SW 1271 (cell line): ENCODE measurements around the gene AICDA.
A peak's percentile ranks its signal among the peaks of the same experiment; 100 is the strongest.
"Not testable (repeated sequence)": the region's sequence is repeated elsewhere in the genome, so short reads cannot be mapped to it uniquely, and the experiment has no call there.

Experiments
- DNase-seq, 2 experiments: peaks; one replicate each; lab custom pipeline; 2025; lab: John Stamatoyannopoulos, UW

The AICDA gene

DNA sequence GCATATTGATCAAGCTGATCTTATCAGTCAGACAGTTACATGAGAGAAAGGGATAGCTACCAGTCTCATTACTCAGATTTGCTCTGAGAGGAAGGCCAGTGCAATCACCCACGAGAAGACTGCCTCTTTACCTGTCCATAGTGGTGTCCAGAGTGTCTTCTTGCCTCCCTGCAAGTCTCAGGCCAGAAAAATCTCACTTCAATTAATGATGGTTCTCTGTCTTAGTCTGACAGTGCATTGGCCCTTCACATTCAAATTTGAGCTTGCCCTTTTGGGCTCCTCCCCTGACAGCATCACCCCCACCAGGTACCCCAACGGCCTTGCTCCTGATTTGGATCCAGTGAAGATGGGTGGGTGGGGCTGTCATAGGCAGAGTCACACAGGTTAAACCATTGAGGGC, at the start of gene AICDA:
TSS of gene AICDA (minus strand) at position 231 of the 400 bp plus-strand sequence. CDS start at position 139, 92 bp downstream.
- no peak for DNase-seq

DNA sequence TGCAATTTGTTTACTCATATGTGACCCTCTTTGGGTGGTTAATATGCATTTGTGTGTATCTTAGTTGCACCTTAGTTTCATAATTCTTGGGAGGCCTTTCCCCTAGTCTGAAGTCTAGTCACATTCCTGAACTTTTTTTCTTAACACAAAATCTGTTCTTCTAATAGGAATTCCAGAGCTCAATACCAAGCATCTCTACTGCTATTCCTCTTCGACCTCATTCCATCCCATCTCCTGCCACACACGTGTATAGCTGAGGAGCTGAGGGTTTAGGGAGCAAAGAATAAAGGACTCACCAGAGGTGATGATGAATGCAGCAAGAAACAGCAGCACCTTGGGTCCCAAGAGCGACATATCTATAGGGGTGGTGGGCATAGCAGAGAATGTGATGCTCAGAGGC, 49.1 kb upstream of the AICDA start:
- no peak for DNase-seq

DNA sequence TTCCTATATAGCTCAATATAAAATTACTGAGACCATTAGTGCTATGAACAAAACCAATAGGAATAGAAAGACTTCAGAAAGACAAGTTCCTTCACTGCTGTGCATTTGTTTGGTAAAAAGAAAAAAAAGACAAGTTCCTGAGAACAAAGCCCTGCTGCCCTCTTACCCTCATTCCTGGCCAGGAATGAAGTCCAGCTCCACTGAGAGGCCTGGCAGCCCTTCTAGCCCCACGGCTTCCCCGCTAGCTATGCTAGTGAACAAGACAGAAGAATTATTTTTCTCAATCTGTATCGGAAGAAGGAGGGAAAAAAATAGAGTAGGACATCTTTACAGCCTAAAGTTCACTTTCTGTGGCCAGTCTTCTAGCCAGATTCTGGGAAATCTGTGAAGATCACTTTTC, 48.4 kb upstream of the AICDA start:
- no peak for DNase-seq

DNA sequence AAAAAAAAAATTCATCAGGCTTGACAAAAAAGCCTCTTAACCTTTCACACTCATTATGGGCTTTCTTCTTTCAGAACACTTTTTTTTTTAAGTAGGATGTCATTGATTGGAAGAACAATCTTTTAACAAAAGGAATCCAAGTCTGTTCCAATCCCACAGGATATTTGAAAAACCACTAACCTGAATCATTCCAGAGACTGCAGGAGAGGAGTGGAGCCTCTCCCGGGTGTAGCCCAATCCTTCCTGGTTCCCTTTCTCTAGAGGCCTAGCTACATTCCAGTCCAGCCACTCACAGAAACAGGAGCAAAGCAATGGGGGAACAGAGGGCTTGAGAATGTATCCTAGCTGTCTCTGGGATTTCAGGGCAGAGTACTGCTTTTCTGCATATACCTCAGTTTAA, 45.7 kb upstream of the AICDA start:
- no peak for DNase-seq

DNA sequence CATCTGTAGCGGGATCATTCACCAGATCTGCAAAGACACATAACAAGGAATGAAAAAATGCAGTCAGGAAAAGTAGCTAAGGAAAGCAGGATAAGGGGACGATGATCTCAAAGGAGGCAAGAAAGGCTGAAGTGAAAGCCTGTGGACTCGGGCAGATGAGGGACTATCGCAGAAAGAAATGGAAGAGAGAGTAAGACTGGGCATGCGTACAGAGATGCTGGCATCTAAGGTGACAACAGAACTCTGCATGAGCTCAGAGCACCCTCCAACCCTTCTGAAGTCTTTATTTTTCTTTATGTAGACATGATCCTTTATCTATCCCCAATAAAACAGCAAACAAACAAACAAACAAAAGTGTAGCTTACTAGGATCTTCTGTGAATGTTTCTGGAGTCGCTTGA, 42.8 kb upstream of the AICDA start:
- DNase-seq: no peak

DNA sequence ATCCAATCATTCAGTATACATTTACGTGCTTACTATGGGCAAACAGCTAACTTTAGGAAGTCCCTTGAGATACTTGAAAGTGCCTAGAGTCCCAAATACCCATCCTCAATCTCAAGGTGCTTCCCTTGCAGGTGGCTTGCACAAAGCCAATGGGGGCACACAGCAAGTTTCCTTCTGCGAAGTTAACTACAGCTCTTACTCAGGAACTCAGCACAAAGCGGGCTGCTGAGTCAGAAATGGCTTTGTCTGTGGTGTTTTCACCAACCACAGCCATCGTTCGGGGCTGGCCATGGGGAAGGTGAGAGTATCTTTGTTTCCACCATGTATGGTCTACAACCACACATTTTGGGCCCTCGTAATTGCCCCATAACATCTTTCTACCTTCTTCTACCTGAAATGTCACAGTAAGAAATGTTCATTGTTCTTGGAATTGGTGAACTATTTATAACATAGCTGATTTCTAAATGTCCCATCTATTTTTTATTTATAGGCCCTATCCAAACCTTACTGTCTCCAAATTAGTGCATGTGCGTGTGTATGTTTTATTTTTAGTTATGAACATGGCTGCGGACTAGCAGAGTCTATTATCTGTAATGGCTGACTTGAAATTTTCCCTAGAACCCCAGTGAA, 36.0 kb upstream of the AICDA start:
- DNase-seq: no peak

DNA sequence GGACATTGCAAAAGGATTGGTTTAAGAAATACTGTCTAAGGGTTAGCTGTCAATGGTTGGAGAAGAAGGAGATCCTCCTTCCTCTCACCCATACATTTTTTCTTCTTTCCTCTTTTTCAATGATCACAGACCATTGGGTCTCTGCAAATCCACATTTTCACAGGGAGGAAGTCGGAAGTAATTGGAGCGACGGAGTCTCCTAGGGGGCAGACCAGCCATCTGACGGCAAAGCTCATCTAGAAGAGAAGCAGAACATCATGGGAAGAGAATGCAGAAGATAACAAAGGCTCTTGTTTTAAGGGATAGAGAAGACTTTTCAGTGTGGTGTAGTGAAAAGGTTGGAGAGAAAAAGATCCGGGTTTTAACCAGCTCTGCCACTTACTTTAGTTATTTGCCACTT, 35.3 kb upstream of the AICDA start:
- DNase-seq: no peak

DNA sequence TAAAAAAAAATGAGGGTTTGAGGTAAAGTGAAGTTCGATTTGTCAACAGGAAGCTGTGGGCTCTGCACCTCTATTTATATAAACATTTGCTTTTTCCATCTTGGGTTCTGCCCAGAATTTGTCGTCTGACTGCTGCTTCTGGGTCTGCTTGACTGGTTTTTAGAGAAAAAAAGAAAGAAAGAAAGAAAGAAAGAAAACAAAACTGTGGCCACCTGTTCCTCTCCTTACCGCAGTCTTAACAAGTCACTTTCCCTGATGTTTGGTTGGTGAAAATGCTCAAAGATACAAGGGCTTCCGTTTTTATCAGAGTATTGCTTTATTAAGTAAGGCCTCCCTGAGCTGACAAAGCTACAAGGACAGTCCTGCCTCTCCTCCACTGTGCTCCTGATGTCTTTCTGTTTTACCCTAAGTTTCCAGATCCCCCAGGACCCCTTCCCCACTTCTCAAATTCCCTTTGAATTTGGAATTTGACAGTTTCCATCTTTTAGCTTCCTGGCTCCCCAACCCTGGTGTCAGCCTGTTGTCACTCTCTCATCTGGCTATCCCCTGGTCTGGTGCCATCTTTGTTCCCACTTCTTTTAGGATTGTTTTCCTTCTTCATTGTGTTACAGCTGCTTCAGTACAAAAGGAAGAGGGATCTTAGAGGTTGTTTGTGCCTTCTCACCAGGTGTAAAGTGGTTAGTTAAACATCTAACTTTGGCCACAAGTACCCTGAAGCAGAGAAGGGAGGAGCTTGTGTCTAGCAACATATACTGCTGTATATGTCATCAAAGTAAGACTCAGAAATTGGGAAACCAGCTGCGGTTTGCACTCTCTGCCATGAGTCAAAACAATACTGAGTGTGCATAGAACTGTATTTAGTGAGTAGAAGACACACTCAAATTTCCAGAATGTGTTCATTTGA, 31.9 kb upstream of the AICDA start:
- DNase-seq: no peak

DNA sequence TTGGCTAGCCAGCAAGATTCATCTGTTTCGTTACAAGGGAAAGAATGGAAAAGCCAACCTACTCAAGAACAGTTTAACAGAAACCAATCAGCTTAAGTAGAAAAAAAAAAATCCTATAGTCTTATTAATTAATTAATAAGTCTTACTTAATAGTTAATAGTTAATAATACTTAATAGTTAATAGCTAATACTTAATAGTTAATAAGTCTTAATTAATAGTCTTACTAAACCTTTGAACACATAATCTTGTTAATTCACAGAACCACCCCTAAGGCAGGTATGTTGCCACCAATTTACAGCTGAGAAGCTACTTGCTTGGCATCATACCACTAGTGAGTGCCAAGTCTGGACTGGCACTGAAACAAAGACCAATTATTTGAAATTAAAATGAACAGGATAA, 30.1 kb upstream of the AICDA start:
- DNase-seq: no peak

DNA sequence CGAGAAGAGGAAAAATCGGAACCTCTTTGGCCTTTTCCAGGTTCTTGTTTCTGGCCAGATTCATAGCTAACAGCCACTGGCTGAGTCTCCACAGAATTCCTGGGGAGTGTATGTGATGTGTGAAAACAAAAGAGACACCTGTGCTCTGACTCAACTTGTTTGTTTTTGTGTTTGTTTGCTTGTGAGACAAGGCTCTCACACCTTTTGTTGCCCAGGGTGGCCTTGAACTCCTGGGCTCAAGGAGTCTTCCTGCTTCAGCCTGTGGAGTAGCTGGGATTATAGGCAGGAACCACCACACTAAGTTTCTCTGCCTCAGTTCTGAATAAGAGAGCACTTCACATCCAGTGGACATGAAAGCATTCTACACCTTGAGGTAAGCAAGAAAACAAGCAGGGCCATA, 27.3 kb upstream of the AICDA start:
- DNase-seq: no peak

DNA sequence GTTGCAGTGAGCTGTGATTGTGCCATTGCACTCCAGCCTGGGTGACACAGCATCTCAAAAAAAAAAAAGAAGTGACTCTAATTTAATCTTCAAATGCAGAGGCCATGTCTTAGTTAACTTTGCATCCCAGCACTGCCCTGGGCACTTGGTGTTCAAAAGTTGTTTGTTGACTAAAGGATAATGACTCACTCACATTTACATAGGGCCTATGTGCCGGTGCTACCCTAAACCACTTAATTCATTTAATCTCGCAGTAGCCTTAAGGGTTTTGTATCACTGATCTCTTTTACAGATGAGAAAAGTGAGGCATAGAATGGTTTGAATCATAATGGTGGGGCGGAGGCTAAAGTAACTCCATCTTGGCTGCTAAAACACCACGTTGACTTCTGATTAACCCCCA, 26.3 kb upstream of the AICDA start:
- no peak for DNase-seq

DNA sequence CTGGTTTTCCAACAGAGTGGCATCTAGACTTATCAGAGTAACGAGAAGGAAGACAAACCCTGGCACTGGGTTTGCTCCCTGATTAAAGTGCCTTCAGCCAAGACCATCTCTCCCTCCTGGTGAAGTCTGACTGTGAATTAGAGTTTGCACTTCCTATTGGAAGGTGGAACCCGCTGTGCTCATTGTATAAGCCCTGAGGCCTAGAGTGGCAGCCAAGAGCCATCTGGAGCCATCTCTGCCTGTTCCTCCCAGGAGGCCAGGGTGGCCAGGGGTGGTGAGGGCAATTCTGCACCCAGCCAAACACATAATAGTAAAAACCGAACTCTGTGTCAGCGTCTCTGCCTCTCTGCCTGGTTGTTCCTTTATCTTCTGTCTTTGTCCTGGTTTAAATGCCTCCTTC, 25.0 kb upstream of the AICDA start:
- DNase-seq: no peak

DNA sequence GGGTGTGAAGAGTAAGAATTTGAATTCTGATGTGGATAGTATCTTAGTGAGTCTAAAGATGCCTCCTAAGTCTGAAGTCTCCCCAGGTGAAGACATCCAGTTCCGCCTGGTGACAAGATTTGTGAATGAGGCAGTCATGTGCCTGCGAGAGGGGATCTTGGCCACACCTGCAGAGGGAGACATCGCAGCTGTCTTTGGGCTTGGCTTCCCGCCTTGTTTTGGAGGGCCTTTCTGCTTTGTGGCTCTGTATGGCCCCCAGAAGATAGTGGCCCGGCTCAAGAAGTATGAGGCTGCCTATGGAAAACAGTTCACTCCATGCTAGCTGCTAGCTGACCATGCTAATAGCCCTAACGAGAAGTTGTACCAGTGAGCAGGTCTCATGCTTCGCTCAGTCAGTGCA, 24.6 kb upstream of the AICDA start:
- no peak for DNase-seq

DNA sequence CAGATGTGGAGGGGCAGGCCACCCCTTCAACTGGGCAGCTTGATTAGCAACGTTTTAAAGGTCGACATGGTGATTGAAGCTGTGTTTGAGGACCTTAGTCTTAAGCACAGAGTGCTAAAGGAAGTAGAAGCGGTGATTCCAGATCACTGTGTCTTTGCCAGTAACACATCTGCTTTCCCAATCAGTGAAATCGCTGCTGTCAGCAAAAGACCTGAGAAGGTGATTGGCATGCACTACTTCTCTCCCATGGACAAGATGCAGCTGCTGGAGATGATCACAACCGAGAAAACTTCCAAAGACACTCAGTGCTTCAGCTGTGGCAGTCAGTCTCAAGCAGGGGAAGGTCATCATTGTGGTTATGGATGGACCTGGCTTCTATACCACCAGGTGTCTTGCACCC, 23.9 kb upstream of the AICDA start:
- DNase-seq: no peak

DNA sequence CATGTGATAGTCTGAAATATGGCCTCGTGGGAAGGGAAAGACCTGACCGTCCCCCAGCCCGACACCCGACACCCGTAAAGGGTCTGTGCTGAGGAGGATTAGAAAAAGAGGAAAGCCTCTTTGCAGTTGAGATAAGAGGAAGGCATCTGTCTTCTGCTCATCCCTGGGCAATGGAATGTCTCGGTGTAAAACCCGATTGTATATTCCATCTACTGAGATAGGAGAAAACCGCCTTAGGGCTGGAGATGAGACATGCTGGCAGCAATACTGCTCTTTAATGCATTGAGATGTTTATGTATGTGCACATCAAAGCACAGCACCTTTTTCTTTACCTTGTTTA, 23.3 kb upstream of the AICDA start:
- not testable (repeated sequence) for DNase-seq

DNA sequence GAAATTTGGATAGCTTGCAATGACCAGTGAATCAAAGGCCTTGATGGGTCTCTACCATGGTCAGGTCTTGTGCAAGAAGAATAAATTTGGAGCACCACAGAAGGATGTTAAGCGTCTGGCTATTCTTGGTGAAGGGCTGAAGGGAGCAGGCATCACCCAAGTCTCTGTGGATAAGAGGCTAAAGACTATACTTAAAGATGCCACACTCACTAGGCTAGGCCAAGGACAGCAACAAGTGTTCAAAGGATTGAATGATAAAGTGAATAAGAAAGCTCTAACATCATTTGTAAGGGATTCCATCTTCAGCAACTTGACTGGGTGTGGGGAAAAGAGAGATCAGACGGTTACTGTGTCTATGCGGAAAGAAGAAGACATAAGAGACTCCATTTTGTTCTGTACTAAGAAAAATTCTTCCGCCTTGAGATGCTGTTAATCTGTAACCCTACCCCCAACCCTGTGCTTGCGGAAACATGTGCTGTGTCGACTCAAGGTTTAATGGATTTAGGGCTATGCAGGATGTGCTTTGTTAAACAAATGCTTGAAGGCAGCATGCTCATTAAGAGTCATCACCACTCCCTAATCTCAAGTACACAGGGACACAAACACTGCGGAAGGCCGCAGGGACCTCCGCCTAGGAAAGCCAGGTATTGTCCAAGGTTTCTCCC, 22.8 kb upstream of the AICDA start:
- not testable (repeated sequence) for DNase-seq

DNA sequence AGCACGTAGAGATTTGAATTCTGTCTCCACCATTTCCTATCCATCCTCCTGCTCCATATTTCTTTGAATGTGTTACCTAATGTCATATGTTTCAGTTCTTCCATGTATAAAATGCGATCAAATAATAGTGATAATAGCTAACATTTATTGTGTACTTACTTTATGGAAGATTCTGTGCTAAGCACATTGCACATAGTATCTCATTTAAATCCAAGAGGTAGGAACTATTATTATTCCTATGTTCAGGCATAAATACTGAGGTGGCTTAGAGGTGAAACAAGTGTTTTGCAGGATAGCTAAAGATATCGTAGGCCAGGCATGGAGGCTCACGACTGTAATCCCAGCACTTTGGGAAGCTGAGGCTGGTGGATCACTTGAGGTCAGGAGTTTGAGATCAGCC, 17.5 kb upstream of the AICDA start:
- DNase-seq: no peak

DNA sequence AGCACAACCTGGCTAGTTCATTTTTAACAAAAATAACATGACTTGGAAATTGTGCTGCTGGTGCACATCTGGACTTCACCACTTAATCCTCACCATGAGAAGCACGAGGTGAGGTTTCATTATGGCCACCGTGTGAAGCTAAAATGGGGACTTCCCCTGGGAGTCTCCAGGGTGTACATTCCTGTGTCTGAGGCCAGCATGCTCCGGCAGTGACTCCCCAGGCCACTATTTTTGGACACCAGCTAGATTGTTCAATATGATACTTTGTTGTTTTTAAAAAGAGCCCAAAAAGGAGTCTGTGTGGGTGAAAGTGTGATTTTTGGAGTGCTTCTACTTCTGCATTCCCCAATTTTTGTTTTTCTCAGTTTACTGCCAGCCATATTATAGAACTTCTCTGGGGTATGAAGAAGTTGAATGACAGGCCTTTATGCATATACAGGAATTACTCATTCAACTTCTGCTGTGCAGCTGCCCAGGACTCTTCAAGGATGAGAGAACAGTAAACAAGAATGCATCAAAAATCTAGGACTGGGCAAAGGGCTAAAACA, 16.9 kb upstream of the AICDA start:
- DNase-seq: peak in 1 of 2 experiments; percentile 46

DNA sequence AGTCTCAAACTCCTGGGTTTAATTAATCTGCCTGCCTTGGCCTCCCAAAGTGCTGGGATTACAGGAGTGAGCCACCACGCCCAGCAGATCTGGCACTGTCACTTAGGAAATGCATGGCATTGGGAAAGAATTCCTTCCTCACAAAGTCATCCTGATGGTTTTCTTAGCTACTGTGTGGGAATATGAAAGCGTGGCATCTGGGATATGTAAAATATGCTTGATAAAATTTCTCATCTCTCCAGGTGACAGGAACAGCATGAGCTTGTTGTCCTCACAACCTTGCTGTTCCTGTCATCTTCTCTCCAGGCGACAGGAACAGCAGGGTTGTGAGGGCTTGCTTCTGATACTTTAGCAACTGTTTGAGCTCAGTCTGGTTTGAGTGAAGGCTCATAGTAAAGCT, 16.1 kb upstream of the AICDA start:
- DNase-seq: peak; percentile 39 to 66

DNA sequence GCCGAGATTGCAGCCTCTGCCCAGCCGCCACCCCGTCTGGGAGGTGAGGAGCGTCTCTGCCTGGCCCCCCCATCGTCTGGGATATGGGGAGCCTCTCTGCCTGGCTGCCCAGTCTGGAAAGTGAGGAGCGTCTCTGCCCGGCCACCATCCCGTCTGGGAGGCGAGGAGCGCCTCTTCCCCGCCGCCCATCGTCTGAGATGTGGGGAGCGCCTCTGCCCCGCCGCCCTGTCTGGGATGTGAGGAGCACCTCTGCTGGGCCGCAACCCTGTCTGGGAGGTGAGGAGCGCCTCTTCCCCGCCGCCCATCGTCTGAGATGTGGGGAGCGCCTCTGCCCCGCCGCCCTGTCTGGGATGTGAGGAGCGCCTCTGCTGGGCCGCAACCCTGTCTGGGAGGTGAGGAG, 12.1 kb upstream of the AICDA start:
- DNase-seq: not testable (repeated sequence)

DNA sequence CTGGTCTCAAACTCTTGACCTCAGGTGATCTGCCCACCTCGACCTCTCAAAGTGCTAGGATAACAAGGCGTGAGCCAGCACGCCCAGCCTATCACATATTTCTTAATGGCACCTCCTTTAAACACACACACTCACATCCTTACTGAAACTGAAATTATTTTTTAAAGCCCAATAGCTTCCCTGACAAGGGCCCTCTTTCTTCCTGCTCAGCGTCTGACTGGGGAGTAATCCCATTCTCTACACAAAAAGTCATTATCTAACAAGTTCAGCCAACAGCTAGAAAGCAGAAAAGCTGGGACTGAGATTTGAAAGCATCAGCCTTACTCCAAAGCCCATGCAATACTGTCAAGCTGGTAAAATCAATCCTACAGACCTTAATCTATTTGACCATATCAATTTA, 10.0 kb upstream of the AICDA start:
- DNase-seq: no peak

DNA sequence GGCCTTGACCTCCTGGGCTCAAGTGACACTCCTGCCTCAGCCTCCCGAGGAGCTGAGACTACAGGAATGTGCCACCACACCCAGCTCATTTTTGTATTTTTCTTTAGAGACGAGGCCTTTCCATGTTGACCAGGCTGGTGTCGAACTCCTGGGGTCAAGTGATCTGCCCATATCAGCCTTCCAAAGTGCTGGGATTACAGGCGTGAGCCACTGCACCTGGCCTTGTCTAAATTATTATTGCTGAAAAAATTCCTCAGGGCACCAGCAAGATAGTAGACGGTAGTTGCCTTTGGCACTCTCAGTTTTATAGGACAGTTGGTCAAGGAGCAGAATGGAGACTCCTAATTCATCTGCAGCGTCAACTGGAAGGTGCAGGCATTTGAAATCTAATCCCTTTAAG, 2.5 kb upstream of the AICDA start:
- DNase-seq: no peak

DNA sequence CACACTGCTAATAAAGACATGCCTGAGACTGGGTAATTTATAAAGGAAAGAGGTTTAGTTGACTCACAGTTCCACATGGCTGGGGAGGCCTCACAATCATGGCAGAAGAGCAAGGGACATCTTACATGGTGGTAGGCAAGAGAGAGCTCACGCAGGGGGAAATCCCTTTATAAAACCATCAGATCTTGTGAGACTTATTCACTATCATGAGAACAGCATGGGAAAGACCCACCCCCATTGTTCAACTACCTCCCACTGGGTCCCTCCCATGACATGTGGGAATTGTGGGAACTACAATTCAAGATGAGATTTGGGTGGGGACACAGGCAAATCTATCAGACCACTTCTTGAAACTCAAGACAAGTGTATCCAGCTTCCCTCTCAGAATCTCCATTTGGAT, 1.2 kb upstream of the AICDA start:
- not testable (repeated sequence) for DNase-seq
